B cell (primary cell): Measurements from ENCODE around the gene NRAP. TPM values are rescaled to one million over a fixed set of nuclear protein-coding genes. Genes with fewer than 3 reads are reported as not detected.

Source experiments
- ATAC-seq: fragments of 200-7000 bp; cut with Tn5 transposase; one replicate; pipeline ENCODE4 v1.10.0; 2021; ENCODE audit warnings: low read depth, mild to moderate bottlenecking, moderate number of reproducible peaks, moderate library complexity
- CTCF ChIA-PET: fragments of 350-600 bp; sonication (Branson Sonifier 250); formaldehyde crosslinking; loops from one replicate; lab custom pipeline; 2021; ENCODE audit warnings: antibody characterized with exemption, inconsistent platforms; lab: Charles Lee
- POLR2A ChIA-PET: fragments of 350-600 bp; sonication (Branson Sonifier 250); formaldehyde crosslinking; loops from one replicate; lab custom pipeline; 2021; ENCODE audit warnings: antibody characterized with exemption; lab: Charles Lee
- DNase-seq: peaks from one replicate; pipeline ENCODE4 v3.0.0; 2013
- H2AFZ ChIP-seq: 2 replicates; pipeline ENCODE4 v1.6.1; 2012; ENCODE audit warnings: mild to moderate bottlenecking, low read depth, low read length; ENCODE audit not compliant: insufficient read depth, poor library complexity, severe bottlenecking
- H3K27ac ChIP-seq, 2 donors: 1 replicate in 1 of 2; 2 replicates in 1 of 2; pipeline ENCODE4 v1.5.1; 2012 to 2013; ENCODE audit warnings: low read length in 2 of 2, mild to moderate bottlenecking in 2 of 2, moderate library complexity in 1 of 2
- H3K27me3 ChIP-seq, 4 experiments: fragments of 200-600 bp in 1 of 4; sonication (generic) in 1 of 4; replicated peaks in 1 of 4; 1 replicate in 2 of 4; 2 replicates in 2 of 4; pipeline versions ENCODE4 v1.6.1 to v1.7.0; 2013 to 2016; ENCODE audit warnings: low read length in 3 of 4, mild to moderate bottlenecking in 2 of 4, mixed read lengths in 1 of 4, moderate library complexity in 1 of 4; ENCODE audit not compliant: insufficient read depth in 4 of 4, control insufficient read depth in 3 of 4; ENCODE audit errors: control extremely low read depth in 1 of 4
- H3K36me3 ChIP-seq, 2 experiments: replicated peaks in 1 of 2; 1 replicate in 1 of 2; 2 replicates in 1 of 2; pipeline versions ENCODE4 v1.6.1 to v1.7.1; 2013; ENCODE audit warnings: low read length in 1 of 2; ENCODE audit not compliant: insufficient read depth in 2 of 2, control insufficient read depth in 1 of 2; ENCODE audit errors: control extremely low read depth in 1 of 2, extremely low read depth in 1 of 2
- H3K4me1 ChIP-seq, 2 donors: fragments of 200-600 bp in 1 of 2; sonication (generic) in 1 of 2; 1 replicate in 1 of 2; 2 replicates in 1 of 2; pipeline versions ENCODE4 v1.5.1 to v1.6.1; 2013 to 2017; ENCODE audit warnings: low read length in 2 of 2; ENCODE audit not compliant: control insufficient read depth in 2 of 2, insufficient read depth in 2 of 2
- H3K4me2 ChIP-seq: replicated peaks from 2 replicates; pipeline ENCODE3; 2012; ENCODE audit warnings: mild to moderate bottlenecking, low read depth, low read length; ENCODE audit not compliant: poor library complexity, severe bottlenecking
- H3K4me3 ChIP-seq, 5 experiments: fragments of 200-600 bp in 1 of 5; sonication (generic) in 1 of 5; 1 replicate in 3 of 5; 2 replicates in 2 of 5; pipeline versions ENCODE4 v1.5.1 to v1.7.0; 2011 to 2016; ENCODE audit warnings: low read length in 4 of 5, mild to moderate bottlenecking in 4 of 5, low read depth in 2 of 5, control low read depth in 1 of 5, moderate library complexity in 1 of 5; ENCODE audit not compliant: insufficient read depth in 1 of 5; ENCODE audit errors: control extremely low read depth in 1 of 5, extremely low read depth in 1 of 5
- H3K79me2 ChIP-seq: fragments of 200-600 bp; sonication (generic); one replicate; pipeline ENCODE4 v1.6.0; 2016; ENCODE audit warnings: low read length; ENCODE audit not compliant: control insufficient read depth, insufficient read depth
- H3K9ac ChIP-seq: fragments of 200-600 bp; sonication (generic); 2 replicates; pipeline ENCODE4 v1.6.1; 2017; ENCODE audit warnings: mild to moderate bottlenecking, low read length, moderate library complexity
- H3K9me3 ChIP-seq, 3 donors: one replicate each; pipeline versions ENCODE4 v1.6.1 to v1.7.1; 2013; ENCODE audit warnings: low read length in 2 of 3; ENCODE audit not compliant: control insufficient read depth in 2 of 3, insufficient read depth in 1 of 3; ENCODE audit errors: control extremely low read depth in 1 of 3
- H4K20me1 ChIP-seq: 2 replicates; pipeline ENCODE4 v1.6.0; 2012; ENCODE audit warnings: mild to moderate bottlenecking, low read length; ENCODE audit not compliant: insufficient read depth, control insufficient read depth, poor library complexity, severe bottlenecking
- H3K27ac Mint-ChIP-seq: one replicate; pipeline ENCODE4 v1.8.0; 2021; ENCODE audit warnings: mixed read lengths
- H3K27me3 Mint-ChIP-seq: one replicate; pipeline ENCODE4 v1.8.0; 2021; ENCODE audit warnings: mixed read lengths
- H3K4me1 Mint-ChIP-seq: one replicate; pipeline ENCODE4 v1.8.0; 2021; ENCODE audit warnings: mixed read lengths
- H3K4me3 Mint-ChIP-seq: one replicate; pipeline ENCODE4 v1.8.0; 2021; ENCODE audit warnings: mixed read lengths
- H3K9me3 Mint-ChIP-seq: one replicate; pipeline ENCODE4 v1.8.0; 2022; ENCODE audit warnings: mixed read lengths; ENCODE audit not compliant: insufficient read depth
- CTCF ChIP-seq: fragments of 200-600 bp; IDR thresholded peaks from one replicate; pipeline ENCODE4 v1.8.0; 2022; ENCODE audit warnings: antibody characterized with exemption, mild to moderate bottlenecking
- EZH2 ChIP-seq: IDR thresholded peaks from 2 replicates; pipeline ENCODE4 v1.6.1; 2012; ENCODE audit warnings: borderline replicate concordance, low read depth, mild to moderate bottlenecking, moderate library complexity, low read length; ENCODE audit not compliant: insufficient read depth, poor library complexity, severe bottlenecking
- WGBS: methylation state at CpG from one replicate; pipeline ENCODE4 v1.1.5; 2013; ENCODE audit warnings: missing lambda C conversion rate; ENCODE audit not compliant: insufficient coverage; 5-methylcytosine and 5-hydroxymethylcytosine counted together
- intact Hi-C: fragments of 100-400 bp; cut with micrococcal nuclease; formaldehyde crosslinking; loops from one replicate; pipeline ENCODE4 v1.10.0; 2022
- polyA plus RNA-seq: library from polyadenylated mRNA; depleted of rRNA; stranded (reverse); fragments of >200 nt; gene quantifications from 2 replicates; pipeline ENCODE4 v1.2.3, GENCODE V29; 2012
- total RNA-seq, 2 donors: library from RNA; stranded (reverse); fragments of 120-200 nt in 1 of 2; gene quantifications; 1 replicate in 1 of 2; 2 replicates in 1 of 2; pipeline versions ENCODE4 v1.2.3 to v1.2.4, GENCODE V29; 2013 to 2022

The NRAP gene
- total and polyA plus RNA-seq, 2 donors (not counting 1 experiment from before 2014, with no cell fraction given), result not detected

GRCh38 chr10:113693348-113693747 is 29.5 kb upstream of the NRAP start:
- intact Hi-C loops, result no loop called here
- Mint-ChIP-seq H3K9me3 (peaks cover 11% of the 10 kb centered on the region), H3K4me3 (no peak overlapping the region), H3K27ac (no peak overlapping the region), H3K4me1 (peaks cover 12% of the 10 kb centered on the region), H3K27me3 (no peaks in the 10 kb centered on the region)
- TF ChIP-seq CTCF (no peak), EZH2 (no peak)
- Histone ChIP-seq H4K20me1 (peaks cover 51% of the 10 kb centered on the region), H3K9ac (no peak overlapping the region), H3K4me3 (no peak overlapping the region), H3K9me3 (peaks cover 12 to 30% (median 26%) of the 10 kb centered on the region in 3 donors), H3K4me1 (no peaks in the 10 kb centered on the region), H3K27ac (no peak overlapping the region), H3K79me2 (peaks cover 71% of the 10 kb centered on the region), H3K27me3 (no peaks in the 10 kb centered on the region), H2AFZ (no peak overlapping the region), H3K36me3 (peaks cover 13 to 37% of the 10 kb centered on the region in 2 experiments), H3K4me2 (no peak overlapping the region)
- ATAC-seq, result no peak
- no CpG with 5 or more reads among the region's 2 CpGs for whole genome bisulfite sequencing
- ChIA-PET POLR2A (no interaction called here), CTCF (no interaction called here)
- DNase-seq, result no peak

GRCh38 chr10:113692271-113692670 is 28.4 kb upstream of the NRAP start:
- intact Hi-C loops, result no loop called here
- Histone ChIP-seq H3K27ac (no peak overlapping the region), H3K36me3 (peaks cover 13 to 27% of the 10 kb centered on the region in 2 experiments), H3K27me3 (no peaks in the 10 kb centered on the region), H3K9me3 (peaks cover 13 to 35% (median 31%) of the 10 kb centered on the region in 3 donors), H3K4me3 (no peak overlapping the region), H4K20me1 (peaks cover 51% of the 10 kb centered on the region), H2AFZ (no peak overlapping the region), H3K9ac (no peak overlapping the region), H3K4me2 (no peak overlapping the region), H3K4me1 (no peaks in the 10 kb centered on the region), H3K79me2 (peaks cover 80% of the 10 kb centered on the region)
- no peak for TF ChIP-seq CTCF
- no peak for TF ChIP-seq EZH2
- 100% methylated on average over 3 of the region's 6 CpGs for WGBS
- no peaks in the 10 kb centered on the region for H3K27me3 Mint-ChIP-seq
- ATAC-seq (no peak), DNase-seq (no peak)
- POLR2A ChIA-PET, result no interaction called here
- H3K9me3 Mint-ChIP-seq, result peaks cover 15% of the 10 kb centered on the region
- H3K27ac Mint-ChIP-seq, result no peak overlapping the region
- CTCF ChIA-PET, result interaction anchor here (0.6 kb wide), 1 partner anchor 117 kb away, joined by 3 read pairs; no protein-coding TSS in a partner anchor
- H3K4me3 Mint-ChIP-seq, result no peak overlapping the region
- H3K4me1 Mint-ChIP-seq, result peaks cover 16% of the 10 kb centered on the region
